GM18861 (cell line): ENCODE results near the gene PRR29.
"Not testable (repeated sequence)": the region's sequence is repeated elsewhere in the genome, so short reads cannot be mapped to it uniquely, and the experiment has no call there.

Experiments used
- ATAC-seq: cut with Tn5 transposase; IDR thresholded peaks from one replicate; pipeline ENCODE4 v1.9.1; 2021; ENCODE audit not compliant: unreplicated experiment

PRR29 gene

GRCh38 chr17:63973930-63974593 lies 24.1 kb upstream of the PRR29 start:
- no peak for ATAC-seq

- no peak for ATAC-seq
Measured at GRCh38 chr17:63974594-63975192, 23.5 kb upstream of the PRR29 start.

- no peak for ATAC-seq
Measured at GRCh38 chr17:63975541-63976092, 22.5 kb upstream of the PRR29 start.

- ATAC-seq = no peak
Measured at GRCh38 chr17:63976702-63977101, 21.4 kb upstream of the PRR29 start.

- ATAC-seq = no peak
Measured at GRCh38 chr17:63978272-63979200, 19.6 kb upstream of the PRR29 start.

- not testable (repeated sequence) for ATAC-seq
Measured at GRCh38 chr17:63982641-63983040, 15.5 kb upstream of the PRR29 start.

GRCh38 chr17:63983320-63983719 lies 14.8 kb upstream of the PRR29 start:
- no peak for ATAC-seq

GRCh38 chr17:63984236-63984635 lies 13.9 kb upstream of the PRR29 start:
- no peak for ATAC-seq

GRCh38 chr17:63984651-63985386 lies 13.3 kb upstream of the PRR29 start:
- ATAC-seq = no peak

GRCh38 chr17:63985387-63986140 lies 12.6 kb upstream of the PRR29 start:
- no peak for ATAC-seq

- ATAC-seq = no peak
Measured at GRCh38 chr17:63986821-63987220, 11.3 kb upstream of the PRR29 start.

GRCh38 chr17:63987221-63988126 lies 10.7 kb upstream of the PRR29 start:
- no peak for ATAC-seq

GRCh38 chr17:63988127-63988478 lies 10.0 kb upstream of the PRR29 start:
- ATAC-seq = no peak

- ATAC-seq = no peak
Measured at GRCh38 chr17:63988741-63989621, 9.2 kb upstream of the PRR29 start.

GRCh38 chr17:63989622-63990345 lies 8.4 kb upstream of the PRR29 start:
- ATAC-seq = no peak

- ATAC-seq = no peak
Measured at GRCh38 chr17:63991611-63992010, 6.5 kb upstream of the PRR29 start.

GRCh38 chr17:63993368-63993985 lies 4.7 kb upstream of the PRR29 start:
- no peak for ATAC-seq
